Glomerular endothelial cell (primary cell): Measurements from ENCODE around the gene KRTAP21-1. TPM values are rescaled to one million over a fixed set of nuclear protein-coding genes. Genes with fewer than 3 reads are reported as not detected.

Source experiments
- total RNA-seq: library from RNA; depleted of rRNA; stranded (reverse); fragments of >200 nt; gene quantifications from 2 replicates; pipeline ENCODE4 v1.2.3, GENCODE V29; 2015

Gene KRTAP21-1
- total RNA-seq, 1 donor from 2014 or later: not detected

Other genes starting within 250 kb of the KRTAP21-1 start
- gene KRTAP19-6, start 213.6 kb downstream of the KRTAP21-1 start, total RNA-seq: not detected in 2 replicates
- gene KRTAP19-7, start 194.1 kb downstream of the KRTAP21-1 start, total RNA-seq: not detected in 2 replicates
- not detected in 2 replicates for gene KRTAP22-2, start 165.0 kb downstream of the KRTAP21-1 start, total RNA-seq
- gene KRTAP6-3, start 163.0 kb downstream of the KRTAP21-1 start, total RNA-seq: not detected in 2 replicates
- not detected in 2 replicates for gene KRTAP6-2, start 156.5 kb downstream of the KRTAP21-1 start, total RNA-seq
- gene KRTAP22-1, start 154.3 kb downstream of the KRTAP21-1 start, total RNA-seq: not detected in 2 replicates
- not detected in 2 replicates for gene KRTAP6-1, start 141.5 kb downstream of the KRTAP21-1 start, total RNA-seq
- gene KRTAP20-1, start 139.0 kb downstream of the KRTAP21-1 start, total RNA-seq: not detected in 2 replicates
- gene KRTAP20-4, start 134.8 kb downstream of the KRTAP21-1 start, total RNA-seq: not detected in 2 replicates
- not detected in 2 replicates for gene KRTAP20-2, start 120.2 kb downstream of the KRTAP21-1 start, total RNA-seq
- gene KRTAP20-3, start 112.6 kb downstream of the KRTAP21-1 start, total RNA-seq: not detected in 2 replicates
- gene KRTAP21-3, start 36.7 kb downstream of the KRTAP21-1 start, total RNA-seq: not detected in 2 replicates
- gene KRTAP21-2, start 8.2 kb downstream of the KRTAP21-1 start, total RNA-seq: not detected in 2 replicates
- gene KRTAP8-1, start 57.8 kb upstream of the KRTAP21-1 start, total RNA-seq: not detected in 2 replicates
- not detected in 2 replicates for gene KRTAP7-1, start 74.3 kb upstream of the KRTAP21-1 start, total RNA-seq
- gene KRTAP11-1, start 126.2 kb upstream of the KRTAP21-1 start, total RNA-seq: not detected in 2 replicates